Adrenal gland (tissue), 5 donors: Measurements from ENCODE around the gene CACNA1C.

Source experiments
- POLR2A ChIP-seq, 2 donors: fragments of 450-650 bp; IDR thresholded peaks; one replicate each; pipeline ENCODE4 v1.6.1; 2017; ENCODE audit warnings: antibody characterized with exemption in 2 of 2, mild to moderate bottlenecking in 2 of 2, moderate library complexity in 1 of 2
- TF ChIP-seq, protein P1 (sequence below), 6 experiments: fragments of 450-650 bp in 4 of 6; fragments of 200-600 bp in 2 of 6; sonication (generic) in 1 of 6; IDR thresholded peaks; 1 replicate in 5 of 6; 2 replicates in 1 of 6; pipeline versions ENCODE4 v1.5.1 to v1.8.0; 2016 to 2021; ENCODE audit warnings: antibody characterized with exemption in 6 of 6, mild to moderate bottlenecking in 2 of 6, moderate library complexity in 1 of 6
- donor health status: DM: no; HTN: no; CAD: no.

DNA sequence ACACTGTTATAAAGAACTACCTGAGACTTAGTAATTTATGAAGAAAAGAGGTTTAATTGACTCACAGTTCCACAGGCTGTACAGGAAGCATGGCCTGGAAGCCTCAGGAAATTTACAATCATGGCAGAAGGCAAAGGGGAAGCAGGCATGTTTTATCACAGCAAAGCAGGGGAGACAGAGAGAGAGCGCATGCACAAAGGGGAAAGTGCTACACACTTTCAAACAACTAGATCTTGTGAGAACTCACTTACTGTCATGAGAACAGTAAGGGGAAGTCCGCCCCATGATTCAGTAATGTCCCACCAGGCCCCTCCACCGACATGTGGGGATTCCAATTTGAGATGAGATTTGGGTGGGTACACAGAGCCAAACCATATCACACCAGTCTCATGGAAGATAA is 313.9 kb downstream of the CACNA1C start:
- no peak for TF ChIP-seq POLR2A (IDR thresholded peaks at IDR 0.05)
- TF ChIP-seq, protein P1, sequence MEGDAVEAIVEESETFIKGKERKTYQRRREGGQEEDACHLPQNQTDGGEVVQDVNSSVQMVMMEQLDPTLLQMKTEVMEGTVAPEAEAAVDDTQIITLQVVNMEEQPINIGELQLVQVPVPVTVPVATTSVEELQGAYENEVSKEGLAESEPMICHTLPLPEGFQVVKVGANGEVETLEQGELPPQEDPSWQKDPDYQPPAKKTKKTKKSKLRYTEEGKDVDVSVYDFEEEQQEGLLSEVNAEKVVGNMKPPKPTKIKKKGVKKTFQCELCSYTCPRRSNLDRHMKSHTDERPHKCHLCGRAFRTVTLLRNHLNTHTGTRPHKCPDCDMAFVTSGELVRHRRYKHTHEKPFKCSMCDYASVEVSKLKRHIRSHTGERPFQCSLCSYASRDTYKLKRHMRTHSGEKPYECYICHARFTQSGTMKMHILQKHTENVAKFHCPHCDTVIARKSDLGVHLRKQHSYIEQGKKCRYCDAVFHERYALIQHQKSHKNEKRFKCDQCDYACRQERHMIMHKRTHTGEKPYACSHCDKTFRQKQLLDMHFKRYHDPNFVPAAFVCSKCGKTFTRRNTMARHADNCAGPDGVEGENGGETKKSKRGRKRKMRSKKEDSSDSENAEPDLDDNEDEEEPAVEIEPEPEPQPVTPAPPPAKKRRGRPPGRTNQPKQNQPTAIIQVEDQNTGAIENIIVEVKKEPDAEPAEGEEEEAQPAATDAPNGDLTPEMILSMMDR (IDR thresholded peaks at IDR 0.05) = no peak
